Measurements from ENCODE around the gene IRX3. TPM values are rescaled to one million over a fixed set of nuclear protein-coding genes. Genes with fewer than 3 reads are reported as not detected.

The IRX3 gene
- total and polyA plus RNA-seq, 2 of the 8 experiments (the other 6 are each of a cell fraction or from before 2014, with no cell fraction given) = 0.50 to 1.6 TPM

DNA sequence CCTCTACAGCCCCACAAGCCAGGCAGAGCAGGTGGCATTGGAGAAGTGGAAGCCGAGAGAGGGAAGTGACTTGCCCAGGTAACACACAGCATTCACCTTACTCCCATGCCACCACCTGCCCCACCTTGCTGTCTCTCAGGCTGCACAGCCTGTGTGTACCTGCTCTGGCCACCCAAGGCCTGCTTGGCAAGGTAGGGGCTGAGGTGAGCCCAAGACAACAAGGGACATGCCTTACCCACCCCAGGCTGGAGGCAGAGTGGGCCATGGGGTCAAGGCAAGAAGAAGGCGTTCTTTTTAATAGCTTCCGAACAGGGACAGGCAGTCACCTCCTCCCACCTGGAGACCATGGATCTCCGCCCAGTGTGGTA lies 40.1 kb downstream of the IRX3 start:
- Histone ChIP-seq H3K9me3 (ENCODE audit: insufficient read depth in 2 of 2, low read depth in 1 of 2, low read length in 1 of 2) (0 out of 4 replicates have a peak, but pooled peaks cover 0 to under 1% of the 10 kb centered on the region in 2 experiments), H3K4ac (replicated peaks; ENCODE audit: insufficient read length, low read depth, low read length) (no peak overlapping the region), H2AFZ (ENCODE audit: low read length) (no peak overlapping the region), H2BK20ac (ENCODE audit: low read length) (no peak overlapping the region), H2BK5ac (ENCODE audit: low read depth, low read length) (no peak overlapping the region), H2AK5ac (ENCODE audit: low read depth, low read length) (no peak overlapping the region), H3K36me3 (ENCODE audit: control insufficient read depth in 2 of 4, insufficient read depth in 4 of 4, low read length in 3 of 4) (no peaks in the 10 kb centered on the region), H3K14ac (ENCODE audit: insufficient read length) (no peak overlapping the region), H3K79me2 (ENCODE audit: control insufficient read depth in 1 of 2, insufficient read depth in 2 of 2, low read length in 2 of 2) (no peaks in the 10 kb centered on the region), H2BK12ac (ENCODE audit: low read depth, low read length) (no peak overlapping the region), H3K23ac (ENCODE audit: insufficient read length) (no peak overlapping the region), H3K27me3 (replicated peaks in 1 of 4; ENCODE audit: control insufficient read depth in 3 of 4, extremely low read depth in 1 of 4, insufficient read depth in 3 of 4, low read length in 3 of 4) (no peaks in the 10 kb centered on the region), H4K91ac (replicated peaks; ENCODE audit: insufficient read length, low read length) (no peak overlapping the region), H3K4me3 (ENCODE audit: extremely low read depth in 1 of 4, insufficient read depth in 2 of 4, low read depth in 3 of 4, low read length in 4 of 4) (no peak overlapping the region), H2BK15ac (ENCODE audit: low read length) (no peak overlapping the region), H4K8ac (ENCODE audit: extremely low read depth, insufficient read depth, low read length) (no peak overlapping the region), H3K9ac (replicated peaks in 1 of 4; ENCODE audit: extremely low read depth in 1 of 4, low read depth in 3 of 4, low read length in 3 of 4) (no peak overlapping the region), H4K5ac (ENCODE audit: insufficient read length, low read depth, low read length) (no peak overlapping the region), H3K79me1 (ENCODE audit: low read depth, low read length) (no peaks in the 10 kb centered on the region), H3K27ac (ENCODE audit: low read depth, low read length) (no peak overlapping the region), H3K23me2 (ENCODE audit: low read depth, low read length) (0 out of 2 replicates have a peak, but pooled peaks cover 3% of the 10 kb centered on the region), H4K20me1 (replicated peaks in 1 of 2; ENCODE audit: control insufficient read depth in 1 of 2, insufficient read depth in 2 of 2, low read length in 2 of 2) (peaks cover 0 to 1% of the 10 kb centered on the region in 2 experiments), H3K18ac (ENCODE audit: extremely low read depth, low read length) (no peak overlapping the region), H2BK120ac (replicated peaks; ENCODE audit: low read depth, low read length) (no peak overlapping the region), H3K4me2 (ENCODE audit: insufficient read depth in 1 of 2, low read depth in 2 of 2, low read length in 2 of 2) (no peak overlapping the region), H3K56ac (replicated peaks; ENCODE audit: insufficient read length, low read depth, low read length) (no peak overlapping the region), H3K4me1 (replicated peaks in 1 of 4; ENCODE audit: control insufficient read depth in 3 of 4, insufficient read depth in 4 of 4, low read length in 3 of 4) (no peaks in the 10 kb centered on the region; a peak in 1 of 7 replicates)
- TF ChIP-seq RAD21 (IDR thresholded peaks at IDR 0.05 in 1 of 2, conservative IDR thresholded peaks at IDR 0.05 in 1 of 2; ENCODE audit: low read depth in 2 of 2, low read length in 2 of 2) = no peak
- no peak for TF ChIP-seq HDAC6 (IDR thresholded peaks at IDR 0.05; ENCODE audit: low read depth, low read length)
- TF ChIP-seq TAF7 (optimal IDR thresholded peaks at IDR 0.05; ENCODE audit: borderline replicate concordance, low read depth, low read length) = no peak
- TF ChIP-seq RFX5 (IDR thresholded peaks at IDR 0.05; ENCODE audit: borderline replicate concordance, low read depth, low read length) = no peak
- no peak for TF ChIP-seq SIRT6 (IDR thresholded peaks at IDR 0.05; ENCODE audit: low read length)
- no peak for TF ChIP-seq EP300 (IDR thresholded peaks at IDR 0.05; ENCODE audit: borderline replicate concordance in 1 of 2, low read depth in 2 of 2, low read length in 2 of 2)
- TF ChIP-seq NANOG (IDR thresholded peaks at IDR 0.05; ENCODE audit: insufficient read depth, low read depth, low read length, poor library complexity, severe bottlenecking) = no peak
- no peak for TF ChIP-seq BACH1 (IDR thresholded peaks at IDR 0.05; ENCODE audit: low read length)
- POLR2A ChIA-PET (ENCODE audit: partially characterized antibody) = no interaction called here
- FAIRE-seq = no peak
- DNase-seq (ENCODE audit: low read depth in 1 of 2, low spot score in 2 of 2) = no peak
- WGBS, 2 experiments (ENCODE audit: extremely low coverage in 1 of 2, insufficient coverage in 1 of 2, insufficient read length in 1 of 2, insufficient replicate concordance in 2 of 2, low coverage in 1 of 2, low lambda C conversion rate in 2 of 2, missing lambda C conversion rate in 1 of 2) = 85% methylated on average over 4 of the region's 4 CpGs; no CpG with 5 or more reads in 1 of the 2 experiments
- CTCF ChIA-PET (ENCODE audit: partially characterized antibody) = interaction anchor here (1.2 kb wide), 1 partner anchor 757 kb away, joined by 3 read pairs; no protein-coding TSS in a partner anchor

Measured in H1 (cell line).